Breast epithelium (tissue), 3 donors: ENCODE measurements around the gene NCDN.

ENCODE experiments used
- POLR2A ChIP-seq: fragments of 450-650 bp; IDR thresholded peaks from one replicate; pipeline ENCODE4 v1.6.1; 2016; ENCODE audit warnings: antibody characterized with exemption, mild to moderate bottlenecking, moderate library complexity
- TF ChIP-seq, protein P1 (sequence below), 3 donors: fragments of 450-650 bp; IDR thresholded peaks; one replicate each; pipeline ENCODE4 v1.5.1; 2016 to 2017; ENCODE audit warnings: antibody characterized with exemption in 3 of 3, mild to moderate bottlenecking in 3 of 3, moderate library complexity in 3 of 3

DNA sequence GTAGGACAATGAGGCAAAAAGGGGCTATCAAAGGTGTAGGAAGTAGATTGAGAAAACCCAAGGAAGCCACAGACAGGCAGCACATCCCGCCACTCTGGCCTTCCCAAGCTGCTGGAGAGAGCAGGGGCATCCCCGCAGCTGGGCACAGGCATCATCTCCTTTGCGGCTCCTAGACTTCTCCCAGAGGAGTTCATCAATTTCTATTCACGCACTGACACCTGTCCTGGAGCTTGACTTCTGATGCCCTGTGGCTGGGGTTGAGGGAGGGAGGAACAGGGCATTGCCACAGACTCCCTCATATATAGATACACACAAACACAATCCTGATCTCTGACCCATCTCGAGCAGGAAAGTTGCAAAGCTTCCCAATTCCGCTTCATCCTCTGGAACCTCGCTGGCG is 13.7 kb downstream of the NCDN start:
- no peak for TF ChIP-seq POLR2A
- TF ChIP-seq, protein P1, sequence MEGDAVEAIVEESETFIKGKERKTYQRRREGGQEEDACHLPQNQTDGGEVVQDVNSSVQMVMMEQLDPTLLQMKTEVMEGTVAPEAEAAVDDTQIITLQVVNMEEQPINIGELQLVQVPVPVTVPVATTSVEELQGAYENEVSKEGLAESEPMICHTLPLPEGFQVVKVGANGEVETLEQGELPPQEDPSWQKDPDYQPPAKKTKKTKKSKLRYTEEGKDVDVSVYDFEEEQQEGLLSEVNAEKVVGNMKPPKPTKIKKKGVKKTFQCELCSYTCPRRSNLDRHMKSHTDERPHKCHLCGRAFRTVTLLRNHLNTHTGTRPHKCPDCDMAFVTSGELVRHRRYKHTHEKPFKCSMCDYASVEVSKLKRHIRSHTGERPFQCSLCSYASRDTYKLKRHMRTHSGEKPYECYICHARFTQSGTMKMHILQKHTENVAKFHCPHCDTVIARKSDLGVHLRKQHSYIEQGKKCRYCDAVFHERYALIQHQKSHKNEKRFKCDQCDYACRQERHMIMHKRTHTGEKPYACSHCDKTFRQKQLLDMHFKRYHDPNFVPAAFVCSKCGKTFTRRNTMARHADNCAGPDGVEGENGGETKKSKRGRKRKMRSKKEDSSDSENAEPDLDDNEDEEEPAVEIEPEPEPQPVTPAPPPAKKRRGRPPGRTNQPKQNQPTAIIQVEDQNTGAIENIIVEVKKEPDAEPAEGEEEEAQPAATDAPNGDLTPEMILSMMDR (IDR thresholded peaks at IDR 0.05): no peak
